RWPE1 (cell line): Measurements from ENCODE around the gene SPAG5.

Experiments used
- CTCF ChIA-PET: fragments of 350-600 bp; sonication (Branson Sonifier 250); formaldehyde crosslinking; extraction: SDS; loops from one replicate; lab custom pipeline; 2021; lab: Yijun Ruan, JAX
- POLR2A ChIA-PET: fragments of 400-600 bp; formaldehyde crosslinking; extraction: SDS; loops from one replicate; lab custom pipeline; 2020; ENCODE audit warnings: antibody characterized with exemption; ENCODE audit not compliant: low non-redundant PET; lab: Yijun Ruan, JAX
- DNase-seq: peaks from one replicate; pipeline ENCODE4 v3.0.0; 2012; ENCODE audit warnings: low spot score
- H3K27ac ChIP-seq: fragments of 450-650 bp; 2 replicates; pipeline ENCODE4 v1.5.1; 2017
- CTCF ChIP-seq: fragments of 450-650 bp; conservative IDR thresholded peaks from 2 replicates; pipeline ENCODE4 v1.5.1; 2017; ENCODE audit warnings: low read depth, mild to moderate bottlenecking

SPAG5 gene

GRCh38 chr17:28530250-28530649, 68.6 kb downstream of the SPAG5 start:
- DNase-seq, result no peak
- no peak overlapping the region for H3K27ac ChIP-seq
- TF ChIP-seq CTCF, result no peak
- CTCF ChIA-PET, result no interaction called here
- POLR2A ChIA-PET, result no interaction called here

GRCh38 chr17:28529013-28529400, 69.8 kb downstream of the SPAG5 start:
- ChIA-PET POLR2A (no interaction called here), CTCF (interaction anchor here (0.6 to 1.6 kb wide), 3 partner anchors 34 to 296 kb away, joined by 3 to 4 read pairs (median 4); no protein-coding TSS in a partner anchor)
- no peak for TF ChIP-seq CTCF
- DNase-seq, result no peak
- peak overlapping the region; percentile 80; the same call in 1 of the 2 replicates for H3K27ac ChIP-seq

- TF ChIP-seq CTCF, result no peak
- peak overlapping the region; percentile 80 for H3K27ac ChIP-seq
- ChIA-PET CTCF (interaction anchor here (1.1 to 1.6 kb wide), 2 partner anchors 34 to 295 kb away, joined by 3 to 4 read pairs; no protein-coding TSS in a partner anchor), POLR2A (interaction anchor here (1.0 kb wide), 1 partner anchor 22 kb away, joined by 8 read pairs; the partner anchor contains the start of gene FOXN1)
- DNase-seq, result peak; percentile 49
Observed at GRCh38 chr17:28528327-28529012, 70.4 kb downstream of the SPAG5 start.

- ChIA-PET CTCF (interaction anchor here (1.6 kb wide), 1 partner anchor 33 kb away, joined by 4 read pairs; no protein-coding TSS in a partner anchor), POLR2A (interaction anchor here (1.0 kb wide), 1 partner anchor 21 kb away, joined by 8 read pairs; the partner anchor contains the start of gene FOXN1)
- peak overlapping the region; percentile 80 for H3K27ac ChIP-seq
- DNase-seq, result peak; percentile 50
- TF ChIP-seq CTCF, result no peak
Observed at GRCh38 chr17:28527859-28528258, 71.0 kb downstream of the SPAG5 start.
